HG03565 (cell line): ENCODE results near the gene CAPNS2.

ENCODE experiments used
- ATAC-seq: cut with Tn5 transposase; IDR thresholded peaks from one replicate; pipeline ENCODE4 v1.9.1; 2021; ENCODE audit warnings: mild to moderate bottlenecking, moderate library complexity; ENCODE audit not compliant: unreplicated experiment

CAPNS2 gene

DNA sequence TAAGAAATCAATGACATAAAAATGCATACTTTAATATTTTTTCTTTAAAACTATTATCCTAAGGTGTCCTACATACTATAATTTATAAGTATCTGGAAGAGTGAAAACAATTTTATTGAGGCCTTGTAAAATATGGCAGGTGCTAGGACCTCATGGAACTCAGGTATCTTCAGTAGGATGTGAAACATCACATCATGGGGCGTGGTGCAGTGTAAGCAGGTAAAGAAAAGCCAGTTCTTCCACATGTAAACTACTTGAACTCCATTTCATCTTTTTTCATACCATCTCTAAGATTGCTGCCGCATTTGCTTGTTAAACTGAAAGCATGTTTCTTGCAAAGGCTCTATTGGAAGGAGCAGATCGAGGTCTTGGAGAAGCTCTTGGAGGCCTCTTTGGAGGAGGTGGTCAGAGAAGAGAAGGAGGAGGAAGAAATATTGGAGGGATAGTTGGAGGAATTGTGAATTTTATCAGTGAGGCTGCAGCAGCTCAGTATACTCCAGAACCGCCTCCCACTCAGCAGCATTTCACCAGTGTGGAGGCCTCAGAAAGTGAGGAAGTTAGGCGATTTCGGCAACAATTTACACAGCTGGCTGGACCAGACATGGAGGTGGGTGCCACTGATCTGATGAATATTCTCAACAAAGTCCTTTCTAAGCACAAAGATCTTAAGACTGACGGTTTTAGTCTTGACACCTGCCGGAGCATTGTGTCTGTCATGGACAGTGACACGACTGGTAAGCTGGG lies at the start of gene CAPNS2:
CAPNS2 (plus strand) TSS at position 253 of the 744 bp plus-strand sequence; CDS start at position 326, 73 bp downstream.
- ATAC-seq: no peak

DNA sequence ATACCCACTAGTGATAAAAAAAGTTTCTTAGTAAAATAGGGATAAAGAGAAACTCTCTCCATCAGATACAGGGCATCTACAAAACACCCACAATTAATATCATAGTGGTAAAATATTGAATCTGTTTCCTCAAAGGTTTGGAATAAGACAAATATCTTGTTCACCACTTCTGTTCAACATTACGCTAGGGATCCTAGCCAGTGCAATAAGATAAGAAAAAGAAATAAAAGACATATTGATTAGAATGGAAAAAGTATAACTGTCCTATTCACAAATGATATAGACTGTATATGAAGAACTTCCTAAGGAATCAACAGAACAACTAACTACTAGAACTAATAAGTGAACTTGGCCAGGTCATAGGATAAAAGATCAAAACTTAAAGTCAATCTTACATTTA lies 44.7 kb upstream of the CAPNS2 start:
- no peak for ATAC-seq

DNA sequence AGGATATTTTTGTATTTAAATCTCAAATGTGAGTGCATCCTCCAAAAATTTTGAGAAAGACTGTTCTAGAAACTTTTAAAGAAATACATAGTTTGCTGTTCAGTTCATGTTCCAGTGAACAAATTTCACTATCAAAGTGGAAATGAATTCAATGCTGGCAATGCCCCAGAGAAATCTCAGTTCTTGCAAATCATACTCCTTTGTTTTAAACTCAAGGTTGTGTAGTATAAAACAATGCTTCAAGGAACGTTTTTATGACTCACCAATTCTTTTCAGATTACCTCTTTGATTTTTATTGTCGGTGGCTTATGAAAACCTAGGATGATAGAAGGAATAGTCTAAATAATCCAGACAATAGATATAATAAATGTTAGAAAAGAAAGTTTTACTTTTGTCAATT lies 40.0 kb upstream of the CAPNS2 start:
- ATAC-seq: no peak

DNA sequence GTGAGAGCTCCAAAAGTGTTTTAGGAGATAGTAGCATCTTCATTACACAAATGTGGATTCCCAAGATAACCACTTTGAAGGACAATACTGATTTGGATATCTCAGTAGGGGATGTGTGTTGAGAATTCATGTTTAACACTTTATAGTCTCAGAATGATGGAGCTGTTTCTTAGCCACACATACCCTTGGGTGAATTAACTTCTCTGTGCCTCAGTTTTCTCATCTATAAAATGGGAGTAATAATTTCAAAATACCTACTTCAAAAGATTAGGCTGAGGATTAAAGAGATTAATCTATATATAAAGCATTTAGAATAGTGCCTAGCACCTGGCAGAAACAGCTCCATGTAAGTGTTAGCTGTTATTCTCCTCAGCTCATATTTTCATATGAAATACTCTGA lies 38.6 kb upstream of the CAPNS2 start:
- no peak for ATAC-seq

DNA sequence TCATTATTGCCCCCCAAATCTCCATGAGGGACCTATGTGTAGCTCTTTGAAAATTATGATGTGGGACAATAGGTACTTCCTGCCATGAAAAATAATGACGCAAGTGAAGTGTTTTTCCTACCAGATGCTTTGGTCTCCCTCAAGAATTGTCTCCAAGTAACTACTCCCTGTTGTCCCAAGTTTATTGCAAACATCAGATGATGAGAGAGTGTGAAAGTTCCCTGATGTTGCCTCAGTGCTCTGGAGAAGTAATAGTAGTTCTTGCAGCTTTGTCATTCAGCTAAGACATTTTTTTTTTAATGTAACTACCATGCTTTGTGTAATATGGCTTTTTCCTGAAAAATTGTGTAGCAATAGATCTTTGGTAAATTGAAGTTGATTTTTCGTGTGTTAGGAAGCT lies 37.5 kb upstream of the CAPNS2 start:
- ATAC-seq: no peak

DNA sequence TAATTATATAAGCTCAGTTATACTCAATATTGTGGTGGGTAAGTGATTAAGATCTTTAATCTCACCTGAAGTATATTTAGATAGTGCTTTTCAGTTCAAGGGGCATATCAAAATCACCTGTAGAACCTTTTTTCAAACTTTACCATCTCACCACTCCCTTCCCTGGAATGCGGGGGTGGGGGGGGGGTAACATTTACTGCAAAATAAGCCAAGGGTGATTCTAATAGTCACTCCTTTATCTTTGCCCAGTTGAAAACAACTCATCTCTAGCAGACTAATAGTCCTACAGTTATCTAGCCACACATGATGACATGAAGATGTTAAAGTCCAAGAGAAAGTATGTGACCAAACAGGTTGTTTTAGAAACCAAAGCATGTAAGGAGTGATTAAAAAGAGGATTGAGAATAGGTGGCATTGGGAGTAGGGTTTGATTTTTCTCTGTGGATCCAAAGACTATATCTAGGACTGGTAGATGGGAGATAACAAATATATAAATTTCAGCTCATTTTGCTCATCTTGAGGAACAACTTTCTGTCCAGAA lies 36.1 kb upstream of the CAPNS2 start:
- ATAC-seq: no peak

DNA sequence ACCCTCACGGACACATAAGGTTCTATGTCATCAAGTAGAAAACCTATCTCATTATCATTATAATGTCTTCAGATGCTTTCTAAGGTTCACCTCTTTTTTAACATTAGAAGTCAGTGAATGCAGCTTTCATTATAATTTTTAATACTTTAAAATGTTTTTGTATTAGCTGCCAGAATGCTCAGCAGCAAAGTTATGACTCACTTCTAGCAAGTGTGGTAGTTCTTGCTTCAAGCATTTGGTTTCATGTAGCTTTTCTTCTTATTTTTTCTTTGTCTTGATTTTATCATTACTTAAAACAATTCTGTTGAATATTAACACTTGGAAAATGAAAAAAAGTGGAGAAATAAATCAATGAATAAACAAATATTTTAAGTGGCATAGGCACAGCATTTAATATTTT lies 34.3 kb upstream of the CAPNS2 start:
- ATAC-seq: no peak

DNA sequence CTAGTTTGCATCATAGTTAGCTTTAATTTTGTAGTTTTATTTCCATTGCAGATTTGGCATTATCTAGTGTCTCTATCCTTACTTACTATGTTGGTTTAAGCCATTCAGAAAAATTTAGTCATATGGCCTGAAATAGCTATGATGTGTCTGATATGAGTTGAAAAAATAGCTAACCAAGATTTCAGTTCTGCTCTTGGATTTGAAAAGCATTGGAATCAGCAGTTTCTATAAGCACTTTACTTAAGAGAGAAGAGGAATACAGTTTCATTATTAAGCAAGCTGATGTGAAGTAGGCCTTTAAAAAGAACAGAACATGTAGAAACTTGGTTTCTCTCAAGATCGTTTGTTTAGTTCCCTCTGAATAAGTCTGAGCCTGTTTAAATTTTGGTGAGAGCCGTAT lies 31.7 kb upstream of the CAPNS2 start:
- ATAC-seq: no peak

DNA sequence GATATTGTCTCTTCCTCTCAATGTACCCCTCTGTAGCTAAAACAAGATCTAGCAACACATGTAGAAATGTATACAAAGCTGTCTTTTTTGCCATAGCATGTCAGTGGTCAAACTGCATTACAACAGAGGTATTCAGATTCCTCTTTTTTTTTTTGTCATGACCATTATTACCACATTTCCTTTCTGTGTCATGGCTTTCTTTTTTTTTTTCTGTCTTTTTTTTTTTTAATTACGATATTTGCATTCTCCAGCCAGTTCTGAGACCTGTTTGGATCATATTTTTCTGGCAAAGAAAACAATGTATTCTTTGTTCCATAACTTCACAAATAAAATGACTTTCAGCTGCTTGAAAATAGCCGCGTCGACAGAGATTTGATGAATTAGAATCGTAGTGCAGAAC lies 27.4 kb upstream of the CAPNS2 start:
- ATAC-seq: no peak

DNA sequence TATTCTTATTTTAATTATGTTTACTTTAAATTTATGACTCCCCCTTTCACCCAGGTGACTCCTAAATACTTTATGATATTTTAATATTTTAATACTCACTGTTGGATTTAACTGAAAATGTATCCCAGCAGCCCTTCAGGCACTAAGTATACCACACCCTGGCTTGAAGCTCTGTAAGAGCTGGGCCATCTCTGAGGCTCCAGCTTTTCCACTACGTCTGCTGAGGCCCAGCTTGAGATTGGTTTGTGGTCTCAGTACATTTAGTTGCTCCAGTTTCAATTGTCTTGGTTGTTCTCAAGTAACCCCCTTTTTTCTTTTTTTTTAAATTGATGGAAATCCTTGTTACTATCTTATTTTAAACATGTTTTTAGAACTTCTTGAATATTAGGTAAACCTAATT lies 27.0 kb upstream of the CAPNS2 start:
- ATAC-seq: no peak

DNA sequence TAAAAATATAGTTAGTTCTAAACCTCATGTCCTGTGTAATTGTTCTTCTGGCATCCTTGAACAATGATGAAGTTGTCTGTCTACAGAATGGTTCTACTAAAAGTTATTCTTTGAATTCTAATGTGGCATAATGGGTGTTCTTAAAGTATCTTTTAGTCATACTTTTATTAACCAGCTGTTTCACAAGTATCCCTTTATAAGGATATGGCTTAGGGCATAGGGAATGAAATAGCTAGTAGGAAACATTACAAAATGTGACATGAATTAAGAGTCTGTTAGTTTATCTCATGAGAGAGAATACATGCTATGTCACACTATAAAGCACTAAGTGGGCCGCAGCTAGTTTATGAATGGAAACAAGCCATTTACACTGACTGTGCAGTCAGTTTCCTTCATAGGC lies 26.3 kb upstream of the CAPNS2 start:
- ATAC-seq: no peak

DNA sequence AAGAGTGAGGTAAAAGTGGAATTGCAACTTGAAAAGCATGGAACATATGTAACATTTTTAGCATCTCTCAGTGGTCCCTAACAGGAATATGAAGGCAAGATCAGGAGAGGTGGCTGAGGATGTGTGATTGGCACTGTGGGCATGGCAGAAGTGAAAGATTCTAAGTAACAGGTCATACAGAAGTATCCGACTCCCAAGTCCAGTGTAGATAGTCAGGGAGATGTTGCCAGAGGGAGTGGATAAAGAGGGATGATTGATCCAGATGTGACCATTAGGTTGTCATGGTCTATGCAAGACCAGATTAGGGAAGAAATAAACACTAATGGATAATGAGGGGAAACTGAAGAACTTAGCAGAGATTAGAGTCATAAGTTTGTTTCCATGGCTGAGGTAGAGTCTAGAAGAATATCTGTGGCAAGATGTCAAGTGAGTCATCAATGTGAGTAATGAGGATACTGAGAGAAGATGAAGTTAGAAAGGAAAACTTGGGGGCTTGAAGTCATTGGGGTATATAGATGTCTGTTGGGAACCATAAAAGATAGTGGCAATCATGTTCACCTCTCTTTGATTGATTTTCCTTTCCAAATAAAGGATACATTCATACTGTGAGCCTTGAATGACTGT lies 23.9 kb upstream of the CAPNS2 start:
- no peak for ATAC-seq

DNA sequence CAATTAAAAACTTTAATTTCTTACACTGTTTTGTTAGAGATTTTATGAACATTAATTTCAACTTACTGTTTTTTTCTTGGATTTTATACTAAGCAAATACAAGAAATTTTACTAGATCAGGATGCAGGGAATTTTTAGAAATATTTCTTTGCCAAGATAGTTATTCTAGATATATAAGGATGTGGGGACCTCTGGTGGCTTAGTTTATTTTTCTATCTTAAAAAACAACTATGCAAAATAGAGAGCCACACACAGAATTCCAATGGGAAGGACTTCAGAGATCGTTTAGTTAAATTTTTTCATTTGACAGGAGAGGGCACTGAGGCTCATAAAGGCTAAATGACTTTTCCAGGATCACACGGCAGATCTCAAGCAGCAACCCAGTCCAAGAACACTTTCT lies 23.0 kb upstream of the CAPNS2 start:
- no peak for ATAC-seq

DNA sequence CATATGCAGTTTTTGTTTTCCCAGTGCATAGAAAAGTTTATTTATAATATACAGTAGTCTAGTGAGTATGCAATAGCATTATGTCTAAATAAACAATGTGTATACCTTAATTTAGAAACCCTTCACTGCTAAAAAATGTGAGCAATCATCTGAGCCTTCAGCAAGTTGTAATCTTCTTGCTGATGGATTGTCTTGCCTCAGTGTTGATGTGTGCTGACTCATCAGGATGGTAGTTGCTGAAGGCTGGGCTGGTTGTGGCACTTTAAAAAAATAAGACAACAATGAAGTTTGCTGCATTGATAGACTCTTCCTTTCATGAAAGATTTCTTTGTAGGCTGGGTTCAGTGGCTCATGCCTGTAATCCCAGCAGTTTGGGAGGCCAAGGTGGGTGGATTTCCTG lies 13.9 kb upstream of the CAPNS2 start:
- no peak for ATAC-seq

DNA sequence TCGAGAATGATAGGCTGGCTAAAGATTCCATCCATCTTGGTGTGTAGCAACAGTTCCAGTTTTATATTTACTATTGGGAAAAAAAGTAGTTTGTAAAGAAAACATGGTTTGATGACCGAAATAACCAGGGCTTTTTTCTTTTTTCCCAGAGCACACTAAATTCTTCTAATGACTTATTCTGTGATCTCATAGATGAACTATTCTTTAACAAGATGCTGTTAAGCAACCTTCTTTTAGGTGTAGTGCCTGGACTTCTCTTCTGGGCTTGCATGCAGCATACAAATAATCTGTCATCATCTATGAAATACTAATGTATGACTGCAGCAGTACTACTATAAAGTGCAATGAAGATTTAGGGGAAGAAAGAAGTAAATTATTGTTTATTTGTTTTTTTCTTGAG lies 11.0 kb upstream of the CAPNS2 start:
- ATAC-seq: no peak

DNA sequence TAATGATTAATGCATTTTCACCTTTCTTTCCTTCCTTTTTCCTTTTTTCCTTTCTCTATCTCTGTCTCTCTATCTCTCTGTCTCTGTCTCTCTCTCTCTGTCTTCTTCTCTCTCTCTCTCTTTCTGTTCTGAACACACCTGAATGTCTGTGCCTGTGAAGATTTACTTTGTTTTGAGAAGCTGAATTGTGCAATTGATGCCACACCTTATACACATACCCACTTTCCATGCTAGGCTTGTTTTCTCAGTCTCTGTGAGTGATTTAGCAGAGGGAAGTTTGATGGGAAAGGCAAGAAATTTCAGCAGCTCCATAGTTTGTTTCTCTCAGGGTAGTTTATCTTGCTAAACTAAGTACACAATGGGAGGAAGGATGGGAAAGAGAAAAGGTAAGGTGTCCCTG lies 9.3 kb upstream of the CAPNS2 start:
- ATAC-seq: no peak

DNA sequence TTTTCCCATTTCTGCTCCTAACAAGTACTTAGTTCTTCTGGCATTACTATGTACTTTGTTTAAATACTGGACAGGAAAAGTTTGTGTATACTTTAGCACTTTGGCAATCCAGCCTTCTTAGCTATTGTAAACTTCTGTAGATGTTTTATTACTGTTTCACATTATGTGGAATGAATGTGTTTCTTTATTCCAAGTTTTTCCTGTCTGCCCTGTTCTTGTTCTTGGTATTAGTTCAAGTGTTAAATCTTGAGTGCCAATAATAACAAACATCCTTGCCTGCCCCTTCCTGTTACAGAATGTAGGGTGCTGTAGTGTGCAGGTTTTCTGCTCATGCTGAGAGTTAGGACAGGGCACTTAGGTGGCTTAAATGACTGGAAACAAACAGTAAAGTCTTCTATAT lies 7.3 kb upstream of the CAPNS2 start:
- no peak for ATAC-seq

DNA sequence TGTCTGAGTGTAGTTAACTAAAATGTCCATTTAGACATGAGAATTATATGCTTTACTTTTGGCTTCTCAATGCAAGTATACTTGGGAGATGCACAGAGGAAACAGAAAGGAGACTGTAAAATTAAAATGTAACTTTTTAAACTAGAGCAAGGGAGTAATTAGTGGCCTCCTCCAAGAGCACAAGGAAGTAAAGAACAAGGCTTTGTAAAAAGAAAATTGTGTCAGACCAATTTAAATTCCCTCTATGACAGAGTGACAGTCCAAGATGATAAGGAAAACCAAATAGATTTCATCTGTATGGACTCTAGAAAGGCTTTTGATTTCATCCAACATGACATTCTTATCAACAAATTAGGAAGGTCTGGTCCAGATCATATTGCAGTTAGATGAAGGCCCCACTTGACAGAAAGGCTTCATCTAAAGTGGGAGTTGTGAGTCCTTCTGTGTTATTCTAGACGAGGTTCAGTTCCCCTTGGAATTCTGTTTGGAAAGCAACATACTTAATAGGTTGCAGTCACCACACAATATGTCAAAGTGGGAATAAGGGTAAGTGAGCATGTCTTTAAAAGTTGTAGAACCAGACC lies 6.5 kb upstream of the CAPNS2 start:
- no peak for ATAC-seq

DNA sequence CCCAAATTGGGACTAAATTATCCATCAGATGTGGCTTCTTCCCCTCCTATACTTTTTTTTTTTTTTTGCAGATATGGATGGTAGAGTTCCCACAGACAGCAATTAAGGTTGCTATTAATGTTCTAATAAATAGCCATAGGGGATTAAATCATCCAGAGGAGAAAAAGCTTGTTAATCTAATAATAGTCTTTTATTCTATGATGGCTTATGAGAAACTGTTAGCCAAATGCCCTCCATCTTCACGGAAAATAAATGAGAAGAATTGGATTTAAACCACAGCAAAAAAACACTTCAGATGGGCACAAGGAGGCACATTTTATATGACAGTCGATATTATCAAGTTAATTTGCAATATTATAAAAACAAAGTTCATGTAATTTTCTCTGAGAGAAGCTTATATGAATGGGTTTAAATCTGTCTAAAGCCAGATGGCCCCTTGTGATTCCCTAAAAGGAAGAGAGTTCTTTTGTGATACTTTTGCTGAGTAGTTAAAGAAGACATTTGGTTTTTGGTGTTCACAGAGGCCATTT lies 5.1 kb upstream of the CAPNS2 start:
- no peak for ATAC-seq

DNA sequence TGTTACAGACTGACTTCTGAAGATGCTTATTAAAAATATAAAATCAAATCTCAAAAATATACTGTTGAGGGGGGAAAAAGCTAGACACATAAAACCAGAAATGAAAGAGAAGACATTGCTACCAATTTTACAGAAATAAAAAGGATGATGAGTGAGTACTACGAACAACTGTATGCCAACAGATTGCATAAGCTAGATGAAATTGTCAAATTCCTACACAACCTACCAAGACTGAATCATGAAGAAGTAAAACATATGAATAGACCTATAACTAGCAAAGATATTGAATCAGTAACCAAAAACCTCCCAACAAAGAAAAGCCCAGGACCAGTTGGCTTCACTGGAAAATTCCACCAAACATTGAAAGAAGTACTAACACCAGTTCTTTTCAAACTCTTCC lies 3.5 kb upstream of the CAPNS2 start:
- ATAC-seq: no peak

DNA sequence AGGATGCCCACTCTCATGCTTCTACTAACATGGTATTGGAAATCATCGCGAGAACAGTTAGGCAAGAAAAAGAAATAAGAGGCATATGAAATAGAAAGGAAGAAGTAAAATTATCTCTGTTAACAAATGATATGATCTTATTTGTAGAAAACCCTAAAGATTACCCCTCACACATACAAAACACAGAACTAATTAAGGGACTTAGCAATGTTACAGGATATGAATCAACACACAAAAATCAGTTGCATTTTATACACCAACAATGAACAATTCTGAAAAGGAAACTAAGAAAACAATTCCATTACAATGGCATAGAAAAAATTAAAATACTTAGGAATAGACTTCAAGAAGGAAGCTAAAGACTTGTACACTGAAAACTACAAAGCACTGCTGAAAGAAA lies 2.7 kb upstream of the CAPNS2 start:
- ATAC-seq: no peak

DNA sequence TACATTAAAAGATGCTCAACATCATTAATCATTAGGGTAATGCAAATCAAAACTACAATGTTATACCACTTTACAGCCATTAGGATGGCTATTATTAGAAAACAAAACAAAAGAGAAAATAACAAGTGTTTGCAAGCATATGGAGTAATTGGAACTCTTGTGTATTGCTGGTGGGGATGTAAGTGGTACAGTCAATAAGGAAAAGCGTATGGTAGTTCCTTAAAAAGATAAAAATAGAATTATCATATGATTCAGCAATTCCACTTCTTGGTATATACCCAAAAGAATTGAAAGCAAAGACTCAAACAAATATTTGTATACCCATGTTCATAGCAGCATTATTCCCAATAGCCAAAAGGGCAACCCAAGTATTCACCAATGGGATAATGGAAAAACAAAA lies 1.4 kb upstream of the CAPNS2 start:
- no peak for ATAC-seq
